ENCODE data around the gene STK17A.

STK17A gene

GRCh38 chr7:43648473-43649406, 65.8 kb downstream of the STK17A start:
- no peaks in the 10 kb centered on the region for H3K9me3 ChIP-seq (ENCODE audit: control insufficient read depth, insufficient read depth, low read depth, low read length)
- peak overlapping the region; percentile 84 for H3K9ac ChIP-seq (ENCODE audit: low read length)
- peaks cover 23% of the 10 kb centered on the region for H3K36me3 ChIP-seq (ENCODE audit: control insufficient read depth, insufficient read depth, low read length)
- peak overlapping the region; percentile 92; the same call in 1 of the 2 replicates for H3K27ac ChIP-seq (ENCODE audit: low read depth, low read length)
- H3K4me1 ChIP-seq (ENCODE audit: control insufficient read depth, insufficient read depth, low read length) = peaks cover 72% of the 10 kb centered on the region
- no peak overlapping the region for H3K4me3 ChIP-seq (ENCODE audit: low read depth, low read length)
- H3K27me3 ChIP-seq (ENCODE audit: control insufficient read depth, insufficient read depth, low read length) = no peaks in the 10 kb centered on the region

DNA sequence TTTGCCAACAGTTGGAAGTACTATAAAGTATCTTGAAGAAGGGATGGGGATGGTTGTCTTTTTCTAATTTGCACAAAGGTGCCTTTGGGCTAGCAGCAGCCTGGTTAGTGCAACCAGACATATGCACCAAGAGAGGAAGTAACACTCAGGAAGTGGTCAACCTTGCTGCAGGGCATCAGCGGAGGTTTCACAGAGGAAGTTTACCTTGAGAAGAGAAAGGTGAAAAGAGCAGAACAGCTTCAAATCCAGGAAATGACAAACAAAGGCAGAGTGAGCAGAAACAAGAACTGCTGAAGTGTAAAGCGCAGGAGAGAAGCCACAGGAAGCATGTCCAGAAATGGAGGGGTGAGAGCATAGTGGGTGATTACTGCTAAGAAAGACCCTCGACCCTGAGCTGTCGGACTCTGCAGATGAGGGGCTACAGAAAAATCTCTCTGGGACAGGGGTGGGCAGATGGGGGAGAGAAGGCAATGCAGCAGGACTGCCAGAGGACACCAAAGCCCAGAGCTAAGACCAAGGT, 66.9 kb downstream of the STK17A start:
- no peak overlapping the region for H3K27ac ChIP-seq (ENCODE audit: low read depth, low read length)

GRCh38 chr7:43650457-43651052, 67.6 kb downstream of the STK17A start:
- no peak overlapping the region for H3K9ac ChIP-seq (ENCODE audit: low read length)

More for the DNA sequence above, 66.9 kb downstream of the STK17A start:
- no peak overlapping the region for H3K4me3 ChIP-seq (ENCODE audit: low read depth, low read length)
- H3K9ac ChIP-seq (ENCODE audit: low read length) = peak overlapping the region; percentile 28
- no peaks in the 10 kb centered on the region for H3K9me3 ChIP-seq (ENCODE audit: control insufficient read depth, insufficient read depth, low read depth, low read length)
- no peaks in the 10 kb centered on the region for H3K27me3 ChIP-seq (ENCODE audit: control insufficient read depth, insufficient read depth, low read length)
- H3K4me1 ChIP-seq (ENCODE audit: control insufficient read depth, insufficient read depth, low read length) = peaks cover 77% of the 10 kb centered on the region
- peaks cover 15% of the 10 kb centered on the region for H3K36me3 ChIP-seq (ENCODE audit: control insufficient read depth, insufficient read depth, low read length)

GRCh38 chr7:43652364-43652763, 69.5 kb downstream of the STK17A start:
- Histone ChIP-seq H3K9me3 (ENCODE audit: control insufficient read depth, insufficient read depth, low read depth, low read length) (no peaks in the 10 kb centered on the region), H3K9ac (ENCODE audit: low read length) (no peak overlapping the region), H3K36me3 (ENCODE audit: control insufficient read depth, insufficient read depth, low read length) (peaks cover 3% of the 10 kb centered on the region), H3K4me3 (ENCODE audit: low read depth, low read length) (no peak overlapping the region), H3K4me1 (ENCODE audit: control insufficient read depth, insufficient read depth, low read length) (peaks cover 57% of the 10 kb centered on the region), H3K27me3 (ENCODE audit: control insufficient read depth, insufficient read depth, low read length) (no peaks in the 10 kb centered on the region), H3K27ac (ENCODE audit: low read depth, low read length) (no peak overlapping the region)

More at GRCh38 chr7:43650457-43651052, 67.6 kb downstream of the STK17A start:
- H3K27me3 ChIP-seq (ENCODE audit: control insufficient read depth, insufficient read depth, low read length) = no peaks in the 10 kb centered on the region
- no peaks in the 10 kb centered on the region for H3K9me3 ChIP-seq (ENCODE audit: control insufficient read depth, insufficient read depth, low read depth, low read length)
- H3K4me1 ChIP-seq (ENCODE audit: control insufficient read depth, insufficient read depth, low read length) = peaks cover 76% of the 10 kb centered on the region
- H3K36me3 ChIP-seq (ENCODE audit: control insufficient read depth, insufficient read depth, low read length) = peaks cover 10% of the 10 kb centered on the region
- no peak overlapping the region for H3K4me3 ChIP-seq (ENCODE audit: low read depth, low read length)
- peak overlapping the region; percentile 53; the same call in 1 of the 2 replicates for H3K27ac ChIP-seq (ENCODE audit: low read depth, low read length)

- Histone ChIP-seq H3K27ac (ENCODE audit: low read depth, low read length) (no peak overlapping the region), H3K4me3 (ENCODE audit: low read depth, low read length) (no peak overlapping the region), H3K27me3 (ENCODE audit: control insufficient read depth, insufficient read depth, low read length) (no peaks in the 10 kb centered on the region), H3K9ac (ENCODE audit: low read length) (no peak overlapping the region), H3K9me3 (ENCODE audit: control insufficient read depth, insufficient read depth, low read depth, low read length) (no peaks in the 10 kb centered on the region), H3K36me3 (ENCODE audit: control insufficient read depth, insufficient read depth, low read length) (peaks cover 3% of the 10 kb centered on the region), H3K4me1 (ENCODE audit: control insufficient read depth, insufficient read depth, low read length) (peaks cover 51% of the 10 kb centered on the region)
Observed at GRCh38 chr7:43653466-43653865, 70.6 kb downstream of the STK17A start.

DNA sequence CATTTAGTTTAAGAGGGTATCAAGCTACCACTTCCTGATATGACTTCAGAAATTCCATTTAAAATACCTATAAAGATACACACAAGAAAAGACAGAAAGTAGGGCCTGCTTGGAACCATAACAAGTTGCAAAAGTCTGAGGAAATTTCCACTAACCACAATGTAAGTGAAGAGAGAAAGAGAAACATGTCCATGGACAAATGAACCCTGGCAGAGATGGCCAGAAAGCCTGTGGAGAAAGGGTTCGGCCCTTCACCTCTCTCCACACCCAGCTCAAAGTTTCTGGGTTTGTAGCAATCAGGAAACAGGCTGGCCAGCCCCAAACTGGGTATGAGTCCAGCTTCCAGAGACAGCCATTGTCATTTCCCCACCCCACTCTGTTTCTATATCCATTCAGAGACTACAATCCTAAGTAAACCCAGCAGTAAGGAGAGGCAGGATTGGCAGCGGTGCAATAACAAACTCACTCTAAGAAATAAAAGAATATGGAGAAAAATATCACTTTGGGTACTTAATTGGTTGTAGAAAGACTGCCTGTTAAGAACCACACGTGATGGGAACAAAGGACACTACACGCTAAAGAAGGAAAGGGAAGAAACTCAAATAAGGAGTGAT, 71.1 kb downstream of the STK17A start:
- Histone ChIP-seq H3K27me3 (ENCODE audit: control insufficient read depth, insufficient read depth, low read length) (no peaks in the 10 kb centered on the region), H3K36me3 (ENCODE audit: control insufficient read depth, insufficient read depth, low read length) (peaks cover 7% of the 10 kb centered on the region), H3K9me3 (ENCODE audit: control insufficient read depth, insufficient read depth, low read depth, low read length) (no peaks in the 10 kb centered on the region), H3K4me1 (ENCODE audit: control insufficient read depth, insufficient read depth, low read length) (peaks cover 51% of the 10 kb centered on the region), H3K4me3 (ENCODE audit: low read depth, low read length) (no peak overlapping the region), H3K27ac (ENCODE audit: low read depth, low read length) (no peak overlapping the region), H3K9ac (ENCODE audit: low read length) (no peak overlapping the region)

DNA sequence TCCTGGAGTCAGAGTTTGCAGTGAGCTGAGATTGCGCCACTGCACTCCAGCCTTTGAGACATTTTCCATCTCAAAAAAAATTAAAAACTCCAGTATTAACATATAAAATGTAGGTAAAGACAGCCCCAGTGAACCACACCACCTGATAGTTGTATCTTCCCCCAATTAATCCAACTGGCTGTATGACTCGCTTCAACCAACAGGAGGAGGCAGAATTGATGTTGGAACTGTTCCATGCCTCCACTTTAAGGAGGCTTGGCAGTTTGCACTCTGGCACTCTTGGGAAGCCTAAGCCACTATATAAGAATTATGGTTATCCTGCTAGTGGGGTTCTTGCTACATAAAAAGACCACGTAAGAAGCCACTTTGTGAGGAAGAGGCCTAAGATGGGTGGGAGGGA, 72.7 kb downstream of the STK17A start:
- Histone ChIP-seq H3K4me1 (ENCODE audit: control insufficient read depth, insufficient read depth, low read length) (peaks cover 51% of the 10 kb centered on the region), H3K27me3 (ENCODE audit: control insufficient read depth, insufficient read depth, low read length) (no peaks in the 10 kb centered on the region), H3K36me3 (ENCODE audit: control insufficient read depth, insufficient read depth, low read length) (peaks cover 7% of the 10 kb centered on the region)

DNA sequence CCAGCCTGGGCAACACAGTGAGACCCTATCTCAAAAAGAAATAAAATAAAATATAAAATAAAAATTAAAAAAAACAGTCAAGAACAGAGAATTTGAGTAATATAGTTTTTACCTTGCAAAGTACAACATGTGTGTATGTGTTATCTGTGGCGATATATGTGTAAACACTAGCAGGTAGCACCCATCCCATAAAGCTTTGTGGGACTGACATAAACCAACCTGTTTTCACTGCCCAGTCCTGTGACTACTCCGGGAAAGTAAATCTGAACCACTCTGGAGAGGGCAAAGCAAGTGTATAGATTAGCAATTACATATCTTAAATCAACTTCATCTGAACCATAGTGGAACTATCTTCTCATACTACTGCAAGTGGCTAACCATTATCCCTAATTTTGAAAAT, 74.1 kb downstream of the STK17A start:
- no peaks in the 10 kb centered on the region for H3K27me3 ChIP-seq (ENCODE audit: control insufficient read depth, insufficient read depth, low read length)
- H3K36me3 ChIP-seq (ENCODE audit: control insufficient read depth, insufficient read depth, low read length) = peaks cover 7% of the 10 kb centered on the region
- H3K4me1 ChIP-seq (ENCODE audit: control insufficient read depth, insufficient read depth, low read length) = peaks cover 42% of the 10 kb centered on the region
- no peak overlapping the region for H3K9ac ChIP-seq (ENCODE audit: low read length)
- no peak overlapping the region for H3K27ac ChIP-seq (ENCODE audit: low read depth, low read length)
- no peak overlapping the region for H3K4me3 ChIP-seq (ENCODE audit: low read depth, low read length)
- H3K9me3 ChIP-seq (ENCODE audit: control insufficient read depth, insufficient read depth, low read depth, low read length) = no peaks in the 10 kb centered on the region

More for the DNA sequence above, 72.7 kb downstream of the STK17A start:
- Histone ChIP-seq H3K27ac (ENCODE audit: low read depth, low read length) (no peak overlapping the region), H3K9me3 (ENCODE audit: control insufficient read depth, insufficient read depth, low read depth, low read length) (no peaks in the 10 kb centered on the region), H3K4me3 (ENCODE audit: low read depth, low read length) (no peak overlapping the region), H3K9ac (ENCODE audit: low read length) (no peak overlapping the region)

- H3K4me1 ChIP-seq (ENCODE audit: control insufficient read depth, insufficient read depth, low read length) = peaks cover 33% of the 10 kb centered on the region
- H3K9me3 ChIP-seq (ENCODE audit: control insufficient read depth, insufficient read depth, low read depth, low read length) = no peaks in the 10 kb centered on the region
- peak overlapping the region; percentile 34; the same call in 1 of the 2 replicates for H3K27ac ChIP-seq (ENCODE audit: low read depth, low read length)
- peaks cover 14% of the 10 kb centered on the region for H3K36me3 ChIP-seq (ENCODE audit: control insufficient read depth, insufficient read depth, low read length)
- no peak overlapping the region for H3K4me3 ChIP-seq (ENCODE audit: low read depth, low read length)
- H3K9ac ChIP-seq (ENCODE audit: low read length) = no peak overlapping the region
- H3K27me3 ChIP-seq (ENCODE audit: control insufficient read depth, insufficient read depth, low read length) = no peaks in the 10 kb centered on the region
Observed at GRCh38 chr7:43658718-43659548, 76.0 kb downstream of the STK17A start.

DNA sequence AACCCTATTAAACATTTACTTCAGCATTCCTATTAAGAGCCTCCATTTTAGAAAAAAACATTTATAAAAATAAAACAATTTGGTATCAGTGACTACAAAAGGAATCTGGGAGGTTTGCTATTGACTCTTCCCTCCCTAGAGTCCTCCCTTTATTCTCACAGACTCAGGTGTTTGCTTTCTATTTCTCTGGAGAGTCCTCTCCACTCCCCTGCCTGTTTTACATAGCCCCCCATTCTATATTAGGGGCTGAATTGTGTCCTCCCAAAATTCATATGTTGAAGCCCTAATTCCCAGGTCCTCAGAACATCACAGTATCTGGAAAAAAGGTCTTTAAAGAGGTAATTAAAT, 76.6 kb downstream of the STK17A start:
- H3K36me3 ChIP-seq (ENCODE audit: control insufficient read depth, insufficient read depth, low read length) = peaks cover 15% of the 10 kb centered on the region
- H3K9me3 ChIP-seq (ENCODE audit: control insufficient read depth, insufficient read depth, low read depth, low read length) = no peaks in the 10 kb centered on the region
- no peak overlapping the region for H3K9ac ChIP-seq (ENCODE audit: low read length)
- H3K4me3 ChIP-seq (ENCODE audit: low read depth, low read length) = no peak overlapping the region
- 0 out of 2 replicates have a peak overlapping the region, but pooled peaks have one; percentile 43 for H3K27ac ChIP-seq (ENCODE audit: low read depth, low read length)
- peaks cover 30% of the 10 kb centered on the region for H3K4me1 ChIP-seq (ENCODE audit: control insufficient read depth, insufficient read depth, low read length)
- no peaks in the 10 kb centered on the region for H3K27me3 ChIP-seq (ENCODE audit: control insufficient read depth, insufficient read depth, low read length)

Data from HUES6 (cell line).